NCI-H146 treated with DMSO at 0.1 percent for 48 hours (cell line): ENCODE results near the gene SNU13.
"Not testable (repeated sequence)": the region's sequence is repeated elsewhere in the genome, so short reads cannot be mapped to it uniquely, and the experiment has no call there.

ENCODE experiments used
- DNase-seq: peaks from one replicate; lab custom pipeline; 2025; ENCODE audit not compliant: unreplicated experiment; lab: John Stamatoyannopoulos, UW

The SNU13 gene

DNA sequence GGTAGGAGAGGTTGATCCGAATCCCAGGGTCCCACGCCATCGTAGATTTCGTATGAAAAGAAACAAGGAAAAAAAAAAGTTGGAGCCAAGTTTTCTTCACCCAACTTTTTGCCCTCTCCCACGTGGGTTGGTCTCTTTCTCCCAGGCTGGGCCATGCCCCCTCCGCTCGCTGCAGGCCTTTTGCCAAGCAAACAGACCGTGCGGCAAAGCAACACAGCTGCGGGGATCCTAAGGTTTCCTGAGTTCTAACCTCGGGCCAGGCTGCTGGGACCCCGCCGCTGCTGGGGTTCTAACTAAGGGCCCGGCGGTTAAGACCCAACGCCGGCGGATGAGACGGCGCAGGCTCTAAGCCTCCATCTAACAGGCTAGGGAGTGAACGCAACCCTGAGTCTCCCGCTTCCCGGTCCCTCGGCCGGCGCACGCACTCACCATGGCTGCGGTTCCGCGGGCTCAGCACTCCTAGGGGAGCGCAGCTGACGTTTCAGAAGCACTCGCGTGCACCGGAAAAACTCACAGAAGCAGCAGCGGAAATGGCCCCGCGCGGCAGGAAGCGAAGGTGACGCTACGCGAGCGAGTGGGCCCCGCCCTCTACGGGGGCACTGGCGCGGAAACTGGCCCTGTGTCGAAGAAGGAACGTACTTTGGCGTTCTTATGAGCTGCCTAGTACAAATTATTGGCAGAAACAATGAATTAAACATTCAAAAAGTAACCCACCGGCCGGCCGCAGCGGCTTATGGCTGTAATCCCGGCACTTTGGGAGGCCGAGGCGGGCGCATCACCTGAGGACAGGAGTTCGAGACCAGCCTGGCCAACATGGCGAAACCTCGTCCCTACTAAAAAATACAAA, at the start of gene SNU13:
SNU13 (minus strand) TSS at position 503 of the 847 bp plus-strand sequence; CDS start at position 432, 71 bp downstream.
- DNase-seq, result peak; percentile 46

DNA sequence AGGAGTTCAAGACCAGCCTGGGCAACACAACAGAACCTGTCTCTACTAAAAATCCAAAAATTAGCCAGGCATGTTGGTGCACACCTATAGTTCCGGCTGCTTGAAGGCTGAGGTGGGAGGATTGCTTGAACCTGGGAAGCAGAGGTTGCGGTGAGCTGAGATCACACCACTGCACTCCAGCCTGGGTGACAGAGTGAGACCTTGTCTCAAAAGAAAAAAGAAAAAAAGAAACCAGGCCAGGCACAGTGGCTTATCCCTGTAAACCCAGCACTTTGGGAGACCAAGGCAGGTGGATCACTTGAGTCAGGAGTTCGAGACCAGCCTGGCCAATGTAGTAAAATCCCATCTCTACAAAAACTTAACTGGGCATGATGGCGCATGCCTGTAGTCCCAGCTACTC, 44.6 kb upstream of the SNU13 start:
- DNase-seq, result not testable (repeated sequence)

DNA sequence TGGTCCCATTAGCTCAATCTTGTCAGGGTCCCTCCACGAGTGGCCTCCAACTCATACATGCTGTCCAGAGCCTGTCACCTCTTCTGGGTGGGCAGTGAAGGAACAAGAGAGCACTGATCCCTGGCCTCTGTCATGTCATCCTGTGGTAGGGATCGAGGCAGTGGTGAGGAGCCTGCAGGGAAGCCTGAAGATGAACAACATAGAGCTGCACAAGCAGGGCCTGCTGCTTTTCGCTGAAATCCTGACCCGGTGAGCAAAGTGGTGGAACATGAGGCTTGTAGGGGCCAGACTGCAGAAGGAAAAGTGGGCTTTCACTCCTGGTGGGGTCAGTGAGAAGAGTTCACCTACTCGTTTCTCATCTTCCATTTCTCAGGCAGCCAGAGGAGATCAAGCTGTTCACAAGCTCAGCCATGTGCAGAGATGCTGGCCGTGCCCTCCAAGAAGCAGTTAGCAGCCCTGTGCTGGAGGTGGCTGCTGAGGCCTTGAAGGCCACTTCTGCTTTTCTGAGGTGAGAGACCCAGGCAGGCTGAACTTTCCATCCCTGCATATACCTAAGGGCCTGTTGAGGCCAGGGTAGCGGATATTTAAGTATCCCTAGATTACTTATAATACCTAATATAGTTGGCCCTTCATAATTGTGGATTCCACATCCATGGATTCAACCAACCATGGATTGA, 43.6 kb upstream of the SNU13 start:
- DNase-seq, result no peak

DNA sequence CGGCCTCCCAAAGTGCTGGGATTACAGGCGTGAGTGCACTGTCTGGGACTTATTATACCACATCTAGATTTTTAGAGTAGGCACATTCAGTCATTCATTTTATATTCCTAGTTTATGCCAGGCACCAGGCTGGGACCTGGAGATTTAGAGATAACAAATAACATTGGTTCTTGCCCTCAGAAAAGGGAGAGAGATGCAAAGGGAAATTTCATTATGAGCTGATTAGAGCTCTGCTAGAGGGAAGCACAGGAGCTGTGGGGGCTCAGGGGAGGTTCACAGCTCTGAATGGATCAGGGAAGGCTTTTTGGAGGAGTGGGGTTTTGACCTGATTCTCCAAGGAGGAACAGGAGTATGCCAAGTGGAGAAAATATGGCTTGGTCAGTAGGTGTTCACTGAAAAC, 42.9 kb upstream of the SNU13 start:
- DNase-seq, result no peak

DNA sequence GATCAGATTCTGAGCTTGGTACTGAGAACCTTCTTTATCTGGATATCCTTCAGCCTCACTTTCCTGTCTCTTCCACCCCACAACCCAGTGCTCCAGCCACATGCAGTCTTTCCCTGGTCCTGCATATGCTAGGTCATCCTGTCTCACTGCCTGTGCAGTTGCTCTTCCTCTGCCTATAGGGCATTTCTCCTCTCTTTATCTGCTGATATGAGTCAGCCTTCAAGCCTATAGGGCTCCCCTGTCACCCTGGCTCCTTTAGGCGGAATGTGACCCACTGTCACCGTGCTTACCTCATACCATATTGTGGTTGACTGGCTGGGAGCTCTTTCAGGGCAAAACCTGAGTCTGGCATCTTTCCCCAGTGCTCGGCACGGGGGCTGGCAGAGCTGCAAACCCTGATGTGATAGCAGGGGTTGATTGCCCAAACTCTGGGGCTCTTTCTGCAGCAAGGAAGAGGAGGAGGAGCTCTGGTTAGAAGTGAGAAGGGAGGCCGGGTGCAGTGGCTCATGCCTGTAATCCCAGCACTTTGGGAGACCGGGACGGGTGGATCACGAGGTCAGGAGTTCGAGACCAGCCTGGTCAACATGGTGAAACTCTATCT, 36.9 kb upstream of the SNU13 start:
- DNase-seq, result no peak

DNA sequence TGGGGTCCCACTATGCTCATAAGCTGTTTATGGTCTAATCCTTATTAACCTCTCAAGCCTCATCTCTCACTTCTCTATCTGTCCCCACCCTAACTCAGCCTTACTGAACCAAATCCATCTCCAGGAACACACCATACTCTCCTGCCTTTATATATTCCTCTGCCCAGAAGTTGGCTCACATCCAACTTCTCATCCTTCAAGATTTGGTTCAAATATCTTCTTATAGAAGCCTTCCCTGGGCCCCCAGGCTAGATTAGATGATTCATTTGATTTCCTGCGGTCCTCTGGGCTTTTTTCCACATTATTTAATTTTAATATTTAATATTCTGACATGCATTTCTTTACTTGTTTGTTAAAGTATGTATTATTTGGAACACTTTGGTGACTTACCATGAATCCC, 33.8 kb upstream of the SNU13 start:
- DNase-seq, result no peak

DNA sequence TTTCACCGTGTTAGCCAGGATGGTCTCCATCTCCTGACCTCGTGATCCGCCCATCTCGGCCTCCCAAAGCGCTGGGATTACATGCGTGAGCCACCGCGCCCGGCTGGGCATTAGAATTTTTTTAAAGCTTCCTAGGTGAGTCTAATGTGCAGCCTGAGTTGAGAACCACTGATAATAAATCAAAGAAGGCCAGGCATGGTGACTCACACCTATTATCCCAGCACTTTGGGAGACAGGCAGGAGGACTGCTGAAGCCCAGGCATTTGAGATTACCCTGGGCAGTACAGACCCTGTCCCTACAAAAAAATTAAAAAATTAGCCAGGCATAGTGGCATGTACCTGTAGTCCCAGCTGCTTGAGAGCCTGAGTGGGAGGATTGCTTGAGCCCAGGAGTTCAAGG, 24.3 kb upstream of the SNU13 start:
- no peak for DNase-seq

DNA sequence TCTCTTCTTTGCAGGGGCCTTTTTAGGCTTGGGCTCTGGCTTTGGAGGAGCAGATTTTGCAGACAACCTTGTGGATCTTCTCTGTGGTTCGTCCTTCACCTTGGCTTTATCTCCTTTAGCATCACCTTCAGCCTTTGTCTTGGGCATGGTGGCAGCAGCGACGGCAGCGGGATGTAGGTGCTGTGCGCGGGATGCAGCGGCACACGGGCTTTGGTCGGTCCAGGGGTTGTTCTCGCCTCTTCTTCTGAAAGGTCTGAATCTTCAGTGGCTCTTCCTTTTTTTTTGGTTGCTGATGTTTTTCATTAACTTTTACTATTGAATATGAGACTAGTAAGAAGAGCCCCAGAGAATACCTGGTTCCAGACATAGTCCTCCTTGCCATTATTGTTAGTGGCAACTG, 20.7 kb upstream of the SNU13 start:
- DNase-seq, result no peak

DNA sequence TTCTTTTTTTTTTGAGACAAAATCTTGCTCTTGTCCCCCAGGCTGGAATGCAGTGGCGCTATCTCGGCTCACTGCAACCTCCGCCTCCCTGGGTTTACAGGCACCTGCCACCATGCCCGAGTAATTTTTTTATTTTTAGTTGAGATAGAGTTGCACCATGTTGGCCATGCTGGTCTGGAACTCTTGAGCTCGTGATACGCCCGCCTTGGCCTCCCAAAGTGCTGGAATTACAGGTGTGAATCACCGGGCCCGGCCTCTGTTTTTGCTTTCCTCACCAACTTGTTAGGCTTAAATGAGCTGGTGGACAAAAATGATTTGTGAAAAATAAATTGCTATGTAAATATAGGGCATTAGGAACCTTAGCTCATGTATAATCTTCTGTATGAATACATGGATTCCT, 14.1 kb upstream of the SNU13 start:
- DNase-seq, result no peak

DNA sequence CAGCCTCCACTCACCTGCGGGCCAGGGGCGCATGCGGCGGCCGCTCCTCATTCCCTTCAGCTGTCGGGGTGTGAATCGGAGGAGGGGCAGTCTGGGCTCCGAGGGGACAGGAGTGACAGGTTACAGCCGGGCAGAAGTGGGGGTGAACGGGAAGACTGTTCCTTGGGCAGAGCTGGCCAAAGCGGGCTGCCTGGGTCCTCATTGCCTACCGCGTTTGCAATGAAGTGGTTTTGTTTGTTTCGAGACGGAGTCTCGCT, 11.4 kb upstream of the SNU13 start:
- DNase-seq, result no peak

DNA sequence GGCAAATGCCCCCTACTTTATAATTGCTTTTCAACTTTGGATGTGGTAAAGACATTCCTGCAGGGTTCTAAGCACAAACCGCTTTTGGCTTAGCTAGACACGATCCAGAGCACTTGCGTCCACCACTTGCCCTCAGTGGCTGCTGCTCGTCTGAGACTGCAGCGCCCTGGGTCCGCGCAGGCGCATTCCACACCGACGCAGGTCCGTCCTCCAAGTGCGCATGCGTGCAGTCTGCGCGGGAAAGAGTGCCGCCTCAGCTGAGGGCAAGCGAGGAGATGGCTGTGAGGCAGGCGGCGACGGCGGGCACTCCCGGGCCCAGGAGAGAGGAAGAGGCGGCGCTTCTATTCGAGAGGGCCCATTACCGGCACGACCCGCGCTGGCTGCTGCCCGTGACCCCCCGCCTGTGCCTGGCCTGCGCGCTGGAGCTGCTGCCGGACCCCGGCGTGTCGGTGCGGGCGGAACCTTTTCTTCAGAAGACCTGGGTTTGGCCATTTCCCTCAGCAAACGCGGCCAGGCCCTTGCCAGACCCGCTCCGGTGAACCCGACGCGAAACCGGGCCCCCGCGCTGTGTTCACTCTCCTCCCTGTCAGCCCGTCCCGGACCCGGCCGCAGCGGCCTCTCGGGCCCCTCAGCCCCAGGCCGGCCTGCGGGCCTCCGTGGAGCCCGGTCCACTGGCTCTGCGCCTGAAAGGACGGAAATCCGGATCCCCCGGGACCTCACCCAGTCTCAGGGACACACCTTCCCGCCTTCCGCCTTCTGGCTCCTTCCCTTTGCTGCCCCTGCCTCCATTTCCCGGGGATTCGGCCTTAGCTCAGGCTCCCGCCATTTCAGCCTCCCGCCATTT, 10.8 kb upstream of the SNU13 start, which contains the start of gene MEI1:
MEI1 (plus strand) TSS at position 240 of the 844 bp plus-strand sequence; CDS start at position 276, 36 bp downstream.
- DNase-seq, result no peak

DNA sequence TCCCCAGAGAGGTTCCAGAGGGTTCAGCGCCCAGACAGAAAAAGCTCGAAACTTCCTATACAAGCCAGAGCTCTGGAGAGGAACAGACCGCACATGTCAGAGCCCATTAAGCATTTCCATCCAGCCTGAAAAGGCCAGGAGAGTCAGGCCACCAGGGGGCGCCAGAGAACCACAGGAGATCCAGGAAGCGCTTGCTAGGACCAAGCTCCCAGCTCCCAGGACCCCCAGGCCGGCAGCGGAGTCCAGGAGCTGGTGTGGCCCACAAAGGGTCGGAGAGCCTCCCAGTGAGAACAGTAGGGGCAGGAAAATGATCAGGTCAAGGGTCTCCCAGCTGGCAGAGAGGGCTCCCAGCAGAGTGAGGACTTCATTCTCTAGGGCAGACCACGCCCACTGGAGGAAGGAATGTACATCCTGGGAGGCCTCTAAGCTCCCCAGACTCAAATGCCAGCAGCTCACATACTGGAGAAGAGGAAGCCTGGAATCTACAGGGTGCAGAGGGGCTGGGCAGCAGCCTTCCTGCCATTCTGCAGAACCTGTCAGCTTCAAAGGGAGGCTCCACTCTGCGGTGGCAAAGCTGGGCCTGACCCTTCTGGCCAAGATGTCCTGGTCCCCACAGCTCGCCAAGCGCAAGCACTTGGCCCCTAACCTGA, 8.6 kb upstream of the SNU13 start:
- peak; percentile 66 for DNase-seq

DNA sequence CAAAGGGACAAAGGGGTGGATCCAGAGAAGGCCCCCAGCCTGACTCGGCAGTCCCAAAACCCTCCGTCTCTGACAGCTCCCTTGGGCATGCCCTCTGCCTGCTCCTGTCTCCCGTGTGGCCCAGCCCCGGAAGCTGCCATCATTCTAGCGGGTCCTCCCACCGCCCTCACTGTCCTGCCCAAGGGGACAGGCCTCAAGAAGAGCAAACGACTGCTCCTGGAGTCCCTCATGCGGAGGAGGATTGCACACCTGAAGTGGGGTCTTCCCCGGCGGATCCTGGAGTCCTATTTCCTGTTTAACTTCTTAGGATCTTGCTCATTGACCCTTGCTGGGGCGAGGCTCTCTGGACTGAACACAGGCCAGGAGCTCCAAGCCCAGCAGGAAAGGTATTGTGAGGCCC, 8.0 kb upstream of the SNU13 start:
- DNase-seq, result no peak

DNA sequence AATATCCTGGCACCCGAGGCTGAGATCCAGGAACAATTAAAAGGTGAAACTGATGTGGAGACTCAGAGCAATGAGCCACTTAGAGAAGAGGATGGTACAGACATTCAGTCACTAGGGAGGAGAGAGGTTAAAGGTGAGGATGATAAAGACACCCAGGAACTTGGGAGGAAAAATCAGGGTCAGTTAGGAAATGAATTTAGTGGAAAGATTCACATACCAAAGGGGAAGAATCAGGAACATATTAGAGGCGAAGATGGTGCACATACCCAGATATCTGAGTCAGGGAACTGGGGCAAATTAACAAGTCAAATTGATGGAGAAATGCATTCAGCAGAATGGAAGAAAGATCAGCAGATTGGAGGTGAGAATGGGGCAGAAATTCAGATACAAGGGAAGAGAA, 6.5 kb upstream of the SNU13 start:
- DNase-seq, result no peak

DNA sequence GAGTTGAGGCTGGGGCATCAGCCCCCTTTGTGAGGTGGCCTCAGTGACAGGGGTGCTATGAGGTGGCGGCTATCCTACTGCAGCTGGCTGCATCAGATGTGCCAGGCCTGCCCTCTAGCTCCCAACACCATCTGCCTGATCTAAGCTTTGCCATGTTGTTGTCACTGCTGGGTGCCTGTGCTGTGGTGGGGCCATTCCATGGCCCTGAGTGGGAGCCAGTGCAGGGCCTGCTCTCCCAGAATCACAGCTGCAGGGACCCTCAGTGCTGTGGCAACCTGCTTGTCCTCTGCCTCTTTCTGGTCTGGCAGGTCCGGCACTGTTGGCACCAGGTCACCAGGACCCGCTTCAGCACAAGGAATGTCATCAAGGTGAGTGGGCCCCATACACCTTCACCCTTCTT, 1.8 kb upstream of the SNU13 start:
- no peak for DNase-seq

DNA sequence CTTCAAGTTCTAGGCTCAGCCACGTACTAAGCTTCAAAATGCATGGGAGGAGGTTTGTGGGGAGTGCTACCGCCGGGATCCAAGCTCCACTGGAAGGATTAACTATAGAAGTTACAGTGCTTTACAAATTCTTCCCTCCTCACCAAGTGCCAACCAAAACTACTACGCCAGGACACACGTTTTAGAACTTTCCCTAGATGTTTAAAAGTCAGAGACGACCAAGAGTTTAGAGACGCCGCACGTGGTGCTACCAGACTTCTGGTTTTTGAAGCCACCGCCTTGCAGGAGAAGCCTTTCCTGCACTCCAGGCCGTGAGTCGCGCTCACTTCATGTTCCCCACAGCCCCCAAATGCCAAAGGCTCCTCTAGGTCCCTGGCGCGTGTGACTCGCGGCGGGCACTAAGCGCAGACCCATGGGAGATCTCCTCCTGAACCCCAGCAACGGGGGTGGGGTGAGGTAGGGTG, 734 bp downstream of the SNU13 start:
- no peak for DNase-seq

DNA sequence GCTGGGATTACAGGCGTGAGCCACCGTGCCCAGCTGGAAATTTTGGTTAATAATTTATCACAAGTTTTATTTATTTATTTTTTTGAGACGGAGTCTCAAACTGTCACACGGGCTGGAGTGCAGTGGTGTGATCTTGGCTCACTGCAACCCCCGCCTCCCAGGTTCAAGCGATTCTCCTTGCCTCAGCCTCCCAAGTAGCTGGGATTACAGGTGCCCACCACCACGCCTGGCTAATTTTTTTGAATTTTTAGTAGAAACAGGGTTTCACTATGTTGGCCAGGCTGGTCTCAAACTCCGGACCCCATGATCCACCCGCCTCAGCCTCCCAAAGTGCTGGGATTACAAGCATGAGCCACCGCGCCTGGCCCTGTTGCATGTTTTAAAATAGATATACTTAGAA, 1.8 kb downstream of the SNU13 start:
- DNase-seq, result not testable (repeated sequence)

DNA sequence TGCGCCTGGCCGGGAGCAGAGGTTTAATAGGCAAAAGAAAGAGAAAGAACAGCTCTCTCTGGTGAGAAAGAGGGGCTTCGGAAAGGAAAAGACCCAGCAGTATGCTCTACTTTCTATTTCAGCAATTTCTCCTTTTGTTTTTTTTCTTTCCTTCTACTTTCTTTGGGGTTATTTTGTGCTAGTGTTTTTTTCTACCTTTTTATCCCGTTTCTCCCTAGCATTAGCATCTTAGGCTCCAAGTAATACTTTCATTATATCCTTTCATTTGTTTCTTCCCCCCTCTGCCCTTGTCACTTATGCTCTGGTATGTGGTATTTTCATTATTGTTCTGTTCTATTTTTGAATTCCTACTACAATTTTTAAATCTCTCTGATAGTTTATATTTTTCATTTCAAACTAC, 4.5 kb downstream of the SNU13 start:
- no peak for DNase-seq

DNA sequence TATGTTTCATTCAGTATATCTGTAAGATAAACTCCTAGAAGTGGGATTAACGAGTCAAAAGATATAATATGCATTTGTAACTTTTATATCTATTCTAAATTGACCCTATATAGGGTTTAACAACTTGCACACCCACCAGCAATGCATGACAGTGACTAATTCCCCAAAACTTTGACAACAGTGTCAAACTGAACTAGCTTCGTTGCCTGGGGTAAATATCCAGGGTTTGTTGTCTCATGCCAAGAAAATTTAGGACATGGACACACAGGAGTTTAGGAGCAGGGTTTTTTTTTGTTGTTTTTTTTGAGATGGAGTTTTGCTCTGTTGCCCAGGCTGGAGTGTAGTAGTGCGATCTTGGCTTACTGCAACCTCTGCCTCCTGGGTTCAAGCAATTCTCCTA, 5.1 kb downstream of the SNU13 start:
- no peak for DNase-seq

DNA sequence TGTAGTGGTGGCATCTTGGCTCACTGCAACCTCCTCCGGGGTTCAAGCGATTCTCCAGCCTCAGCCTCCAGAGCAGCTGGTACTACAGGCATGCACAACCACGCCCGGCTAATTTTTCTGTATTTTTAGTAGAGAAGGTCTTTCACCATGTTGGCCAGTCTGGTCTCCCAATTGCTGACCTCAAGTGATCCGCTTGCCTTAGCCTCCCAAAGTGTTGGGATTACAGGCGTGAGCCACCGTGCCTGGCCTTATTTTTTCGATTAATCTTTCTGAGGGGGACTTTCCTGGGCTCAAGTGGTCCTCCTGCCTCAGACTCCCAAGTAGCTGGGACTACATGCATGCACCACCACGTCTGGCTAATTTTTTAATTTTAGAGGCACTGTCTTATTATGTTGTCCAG, 5.6 kb downstream of the SNU13 start:
- DNase-seq, result no peak
